Vagina (tissue), 2 donors: ENCODE data around the gene LRRC70.

ENCODE experiments used
- CTCF ChIP-seq, 3 experiments: fragments of 450-650 bp in 2 of 3; fragments of 200-600 bp in 1 of 3; sonication (generic) in 1 of 3; IDR thresholded peaks; one replicate each; pipeline ENCODE4 v1.5.1; 2017 to 2019; ENCODE audit warnings: antibody characterized with exemption in 3 of 3, mild to moderate bottlenecking in 2 of 3, moderate library complexity in 2 of 3
- POLR2AphosphoS5 ChIP-seq, 2 donors: sonication (generic); formaldehyde crosslinking; IDR thresholded peaks; one replicate each; pipeline ENCODE4 v1.9.0; 2017; ENCODE audit warnings: antibody characterized with exemption in 2 of 2, mild to moderate bottlenecking in 2 of 2, low read depth in 1 of 2; ENCODE audit not compliant: insufficient read depth in 1 of 2

GRCh38 chr5:62561896-62562295 lies 16.7 kb upstream of the LRRC70 start:
- TF ChIP-seq CTCF (IDR thresholded peaks at IDR 0.05) (no peak), POLR2AphosphoS5 (IDR thresholded peaks at IDR 0.05; ENCODE audit: insufficient read depth in 1 of 2, low read depth in 1 of 2) (no peak)
